HCT116 (cell line): ENCODE measurements around the gene GTF2H4. TPM values are rescaled to one million over a fixed set of nuclear protein-coding genes. Genes with fewer than 3 reads are reported as not detected.
A peak's percentile ranks its signal among the peaks of the same experiment; 100 is the strongest.
"Not testable (repeated sequence)": the region's sequence is repeated elsewhere in the genome, so short reads cannot be mapped to it uniquely, and the experiment has no call there.

Experiments
- ATAC-seq: fragments of 200-7000 bp; cut with Tn5 transposase; 2 replicates; pipeline ENCODE4 v1.9.1; 2020; ENCODE audit warnings: mild to moderate bottlenecking, moderate library complexity
- BruUV-seq: library from RNA; stranded (reverse); fragments of 400-500 nt; replicated peaks from 2 replicates; lab custom pipeline; 2021; lab: Mats Ljungman, UMichigan
- CTCF ChIA-PET: fragments of 300-600 bp; sonication (Branson Sonifier 250); formaldehyde crosslinking; loops from one replicate; lab custom pipeline; 2021; ENCODE audit warnings: antibody characterized with exemption; lab: Charles Lee
- POLR2A ChIA-PET: fragments of 300-600, 350-600 bp; sonication (Branson Sonifier 250); formaldehyde crosslinking; loops from one replicate; lab custom pipeline; 2021; ENCODE audit warnings: antibody characterized with exemption; lab: Charles Lee
- RAD21 ChIA-PET, 2 experiments: fragments of 300-600 bp; sonication (Branson Sonifier 250); formaldehyde crosslinking; loops; one replicate each; lab custom pipeline; 2023; ENCODE audit warnings: low total read pairs in 2 of 2; ENCODE audit not compliant: uncharacterized antibody in 2 of 2, unreplicated experiment in 2 of 2, low non-redundant PET in 1 of 2; lab: Charles Lee
- DNase-seq: peaks from one replicate; pipeline ENCODE4 v3.0.0-alpha.2; 2010; ENCODE audit warnings: low read depth, low spot score
- H2AFZ ChIP-seq: fragments of 200-600 bp; shearing (Covaris generic), sonication (generic); 2 replicates; pipeline ENCODE4 v1.6.1; 2017; ENCODE audit warnings: low read depth, mixed run types, mixed read lengths, antibody characterized with exemption, low read length; ENCODE audit not compliant: poor library complexity, severe bottlenecking
- H3K27ac ChIP-seq: 2 replicates; pipeline ENCODE4 v1.5.1; 2012; ENCODE audit warnings: low read depth, low read length
- H3K27me3 ChIP-seq: fragments of 200-600 bp; sonication (generic); 2 replicates; pipeline ENCODE4 v1.6.1; 2016; ENCODE audit warnings: mixed run types, low read length, mixed read lengths; ENCODE audit not compliant: insufficient read depth
- H3K36me3 ChIP-seq, 2 experiments: fragments of 200-500 bp in 1 of 2; fragments of 200-600 bp in 1 of 2; sonication (Bioruptor generic) in 1 of 2; sonication (generic) in 1 of 2; 2 replicates each; pipeline versions ENCODE4 v1.5.1 to v1.6.1; 2014 to 2016; ENCODE audit warnings: low read length in 2 of 2, inconsistent platforms in 1 of 2, mixed read lengths in 1 of 2, mixed run types in 1 of 2; ENCODE audit not compliant: insufficient read depth in 2 of 2, control insufficient read depth in 1 of 2
- H3K4me1 ChIP-seq, 2 experiments: fragments of 200-600 bp in 1 of 2; sonication (generic) in 1 of 2; 2 replicates each; pipeline versions ENCODE4 v1.5.1 to v1.6.1; 2012 to 2017; ENCODE audit warnings: low read length in 2 of 2, inconsistent platforms in 1 of 2, mild to moderate bottlenecking in 1 of 2, mixed read lengths in 1 of 2, mixed run types in 1 of 2, moderate library complexity in 1 of 2; ENCODE audit not compliant: insufficient read depth in 2 of 2, control insufficient read depth in 1 of 2
- H3K4me2 ChIP-seq: fragments of 200-600 bp; sonication (generic); 2 replicates; pipeline ENCODE4 v1.6.1; 2017; ENCODE audit warnings: mixed run types, low read length, mixed read lengths
- H3K4me3 ChIP-seq, 2 experiments: fragments of 200-600 bp in 1 of 2; sonication (generic) in 1 of 2; replicated peaks in 1 of 2; 2 replicates each; pipeline ENCODE4 v1.5.1; 2011 to 2016; ENCODE audit warnings: low read length in 2 of 2, control low read depth in 1 of 2, low read depth in 1 of 2, mild to moderate bottlenecking in 1 of 2, mixed read lengths in 1 of 2, mixed run types in 1 of 2
- H3K79me2 ChIP-seq: fragments of 200-600 bp; sonication (generic); 2 replicates; pipeline ENCODE4 v1.6.1; 2017; ENCODE audit warnings: mild to moderate bottlenecking, mixed run types, low read length, moderate library complexity, mixed read lengths; ENCODE audit not compliant: insufficient read depth
- H3K9ac ChIP-seq: fragments of 200-600 bp; sonication (generic); 2 replicates; pipeline ENCODE4 v1.6.1; 2016; ENCODE audit warnings: low read length, mixed read lengths
- H3K9me2 ChIP-seq: fragments of 200-600 bp; sonication (generic), shearing (Covaris generic); 2 replicates; pipeline ENCODE4 v1.6.1; 2017; ENCODE audit warnings: mixed run types, mild to moderate bottlenecking, moderate library complexity; ENCODE audit not compliant: insufficient read depth
- H3K9me3 ChIP-seq, 2 experiments: fragments of 200-500 bp in 1 of 2; fragments of 200-600 bp in 1 of 2; sonication (Bioruptor generic) in 1 of 2; sonication (generic) in 1 of 2; 2 replicates each; pipeline ENCODE4 v1.6.1; 2014 to 2017; ENCODE audit warnings: low read length in 2 of 2, mixed read lengths in 2 of 2, inconsistent platforms in 1 of 2, low read depth in 1 of 2, mild to moderate bottlenecking in 1 of 2, mixed run types in 1 of 2, moderate library complexity in 1 of 2; ENCODE audit not compliant: control insufficient read depth in 1 of 2, insufficient read depth in 1 of 2
- H4K20me1 ChIP-seq: fragments of 200-600 bp; sonication (generic), shearing (Covaris generic); 2 replicates; pipeline ENCODE4 v1.6.1; 2017; ENCODE audit warnings: mixed run types, mild to moderate bottlenecking, moderate library complexity; ENCODE audit not compliant: insufficient read depth
- ATF3 ChIP-seq: IDR thresholded peaks from 2 replicates; pipeline ENCODE4 v1.6.1; 2012
- CBX3 ChIP-seq: IDR thresholded peaks from 2 replicates; pipeline ENCODE4 v1.6.1; 2012; ENCODE audit warnings: low read depth
- CTCF ChIP-seq, 3 experiments: fragments of 200-600 bp in 1 of 3; sonication (generic) in 1 of 3; IDR thresholded peaks in 2 of 3; conservative IDR thresholded peaks in 1 of 3; 2 replicates each; pipeline ENCODE4 v1.5.1; 2012 to 2017; ENCODE audit warnings: low read depth in 2 of 3, low read length in 2 of 3, antibody characterized with exemption in 1 of 3, borderline replicate concordance in 1 of 3, control low read depth in 1 of 3, mild to moderate bottlenecking in 1 of 3, mixed read lengths in 1 of 3, mixed run types in 1 of 3, moderate library complexity in 1 of 3; ENCODE audit not compliant: insufficient read depth in 1 of 3
- EGR1 ChIP-seq: IDR thresholded peaks from 2 replicates; pipeline ENCODE4 v1.6.1; 2012; ENCODE audit warnings: low read depth
- ELF1 ChIP-seq: IDR thresholded peaks from 2 replicates; pipeline ENCODE4 v1.6.1; 2012; ENCODE audit warnings: low read depth, borderline replicate concordance
- FOSL1 ChIP-seq: IDR thresholded peaks from 2 replicates; pipeline ENCODE4 v1.6.1; 2012; ENCODE audit warnings: low read depth
- JUND ChIP-seq: IDR thresholded peaks from 2 replicates; pipeline ENCODE4 v1.6.1; 2012
- POLR2A ChIP-seq: IDR thresholded peaks from 2 replicates; pipeline ENCODE4 v1.7.0; 2011; ENCODE audit warnings: borderline replicate concordance; ENCODE audit not compliant: insufficient read depth, insufficient read length; ENCODE audit errors: extremely low read depth
- REST ChIP-seq: IDR thresholded peaks from 2 replicates; pipeline ENCODE4 v1.6.1; 2012; ENCODE audit warnings: low read depth
- SP1 ChIP-seq: IDR thresholded peaks from 2 replicates; pipeline ENCODE4 v1.6.1; 2012; ENCODE audit warnings: low read depth
- TCF7L2 ChIP-seq: IDR thresholded peaks from 2 replicates; pipeline ENCODE4 v1.7.0; 2011; ENCODE audit warnings: borderline replicate concordance, inconsistent platforms; ENCODE audit not compliant: insufficient read depth, insufficient read length; ENCODE audit errors: extremely low read depth
- intact Hi-C: fragments of 100-400 bp; cut with micrococcal nuclease; formaldehyde crosslinking; loops from 2 replicates; pipeline ENCODE4 v1.10.0; 2022
- total RNA-seq: library from RNA; stranded (reverse); gene quantifications from one replicate; pipeline ENCODE4 v1.2.1, GENCODE V29; 2021; ENCODE audit not compliant: unreplicated experiment

Gene GTF2H4
- total RNA-seq, 1 experiment from 2014 or later = 59.7 TPM

- H3K4me2 ChIP-seq, H3K79me2 ChIP-seq, H3K36me3 ChIP-seq, ATAC-seq, intact Hi-C loops, H3K27me3 ChIP-seq, H3K9ac ChIP-seq, BruUV-seq, H2AFZ ChIP-seq, H3K4me3 ChIP-seq, H3K9me2 ChIP-seq, RAD21 ChIA-PET, POLR2A ChIA-PET, DNase-seq, H3K27ac ChIP-seq, H4K20me1 ChIP-seq, H3K4me1 ChIP-seq, H3K9me3 ChIP-seq, CTCF ChIA-PET: not testable (repeated sequence)
- TF ChIP-seq TCF7L2 = peak; percentile 21
- 0 out of 2 replicates have a peak, but pooled peaks have one; percentile 60 for TF ChIP-seq CBX3
Measured at GRCh38 chr6:30869241-30869749, 38.7 kb upstream of the GTF2H4 start.

- peaks cover 4 to 7% of the 10 kb centered on the region in 2 experiments; a peak in 2 of 4 replicates for H3K9me3 ChIP-seq
- intact Hi-C loops = no loop called here
- CTCF ChIA-PET = no interaction called here
- DNase-seq (no peak), ATAC-seq (no peak)
- H3K27me3 ChIP-seq = no peaks in the 10 kb centered on the region
- H3K4me3 ChIP-seq = no peak overlapping the region
- H3K27ac ChIP-seq = no peak overlapping the region
- no peak overlapping the region for H3K4me2 ChIP-seq
- POLR2A ChIA-PET = no interaction called here
- peaks cover 0 to 10% of the 10 kb centered on the region in 2 experiments; a peak in 2 of 4 replicates for H3K4me1 ChIP-seq
- H3K9me2 ChIP-seq = no peaks in the 10 kb centered on the region
- BruUV-seq = no TSS peak
- H3K9ac ChIP-seq = no peak overlapping the region
- TF ChIP-seq CTCF (IDR thresholded peaks at IDR 0.05 in 2 of 3, conservative IDR thresholded peaks at IDR 0.05 in 1 of 3; ENCODE audit: borderline replicate concordance in 1 of 3, insufficient read depth in 1 of 3, low read depth in 2 of 3, low read length in 2 of 3) (no peak), SP1 (no peak), REST (no peak), ELF1 (no peak), POLR2A (no peak), FOSL1 (no peak), ATF3 (no peak), JUND (no peak), EGR1 (no peak)
- H2AFZ ChIP-seq = no peak overlapping the region
- H3K36me3 ChIP-seq = no peaks in the 10 kb centered on the region
- no peaks in the 10 kb centered on the region for H4K20me1 ChIP-seq
- RAD21 ChIA-PET = no interaction called here
- H3K79me2 ChIP-seq = no peaks in the 10 kb centered on the region
Measured at GRCh38 chr6:30870546-30870945, 37.5 kb upstream of the GTF2H4 start.
